ENCODE measurements around the gene TMEM245.

Gene TMEM245

DNA sequence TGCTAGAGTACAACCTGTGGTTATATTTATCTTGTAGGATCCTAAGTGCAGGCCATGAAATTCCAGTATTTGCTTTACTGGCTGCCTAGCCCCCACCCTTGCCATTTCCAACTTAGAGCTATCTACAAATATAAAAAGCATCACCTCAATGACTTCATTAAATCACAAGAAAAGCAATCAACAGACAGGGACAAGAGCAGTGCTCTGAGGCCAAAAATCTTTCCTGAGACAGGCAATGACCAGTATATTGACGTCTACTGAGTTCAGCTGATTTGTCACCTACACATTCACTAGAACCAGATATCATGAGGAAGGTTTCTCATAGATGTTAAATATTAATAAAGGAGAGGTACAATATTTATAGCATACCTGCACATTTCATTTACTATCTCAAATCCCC lies 68.0 kb downstream of the TMEM245 start:
- Histone ChIP-seq H4K20me1 (peaks cover 0 to 6% (median 0%) of the 10 kb centered on the region in 11 experiments; a peak in 3 of 22 replicates), H3K27me3 (no peaks in the 10 kb centered on the region), H3K9ac (no peak overlapping the region), H3K27ac (no peak overlapping the region), H3K9me3 (replicated peaks in 1 of 11) (no peaks in the 10 kb centered on the region), H3K4me1 (peaks cover 0 to 9% (median 0%) of the 10 kb centered on the region in 10 experiments; a peak in 1 of 20 replicates), H3K4me3 (no peak overlapping the region), H3K36me3 (peaks cover 89 to 100% (median 99%) of the 10 kb centered on the region in 11 experiments), H3K4me2 (no peak overlapping the region)
- TF ChIP-seq Cebpa-rat (IDR thresholded peaks at IDR 0.05), result no peak

DNA sequence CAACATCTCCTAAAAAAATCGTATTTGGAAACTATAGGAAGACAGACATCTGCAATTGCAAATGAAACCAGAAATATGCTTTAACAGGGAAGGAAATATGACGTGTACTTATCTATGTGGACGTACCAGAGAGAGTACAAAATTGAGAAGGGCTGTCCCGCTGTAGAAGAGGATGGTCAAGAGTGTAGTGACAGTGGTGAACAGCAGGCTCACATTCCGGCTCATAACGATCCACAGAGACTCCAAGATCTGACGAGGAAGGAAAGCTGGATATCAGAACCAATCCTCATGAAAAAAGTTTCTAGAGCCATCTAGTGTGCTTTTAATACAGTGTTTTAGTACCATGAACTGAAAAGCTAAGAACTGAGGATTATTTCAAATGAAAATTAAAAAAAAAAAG lies 69.3 kb downstream of the TMEM245 start:
- Histone ChIP-seq H3K36me3 (peaks cover 90 to 100% (median 99%) of the 10 kb centered on the region in 11 experiments), H3K4me1 (peaks cover 0 to 9% (median 0%) of the 10 kb centered on the region in 10 experiments; a peak in 1 of 20 replicates), H3K4me2 (no peak overlapping the region), H3K27me3 (no peaks in the 10 kb centered on the region), H3K4me3 (no peak overlapping the region), H3K9me3 (replicated peaks in 1 of 11) (no peaks in the 10 kb centered on the region), H4K20me1 (peaks cover 0 to 6% (median 0%) of the 10 kb centered on the region in 11 experiments; a peak in 3 of 22 replicates), H3K9ac (no peak overlapping the region), H3K27ac (no peak overlapping the region)
- TF ChIP-seq Cebpa-rat (IDR thresholded peaks at IDR 0.05), result no peak

DNA sequence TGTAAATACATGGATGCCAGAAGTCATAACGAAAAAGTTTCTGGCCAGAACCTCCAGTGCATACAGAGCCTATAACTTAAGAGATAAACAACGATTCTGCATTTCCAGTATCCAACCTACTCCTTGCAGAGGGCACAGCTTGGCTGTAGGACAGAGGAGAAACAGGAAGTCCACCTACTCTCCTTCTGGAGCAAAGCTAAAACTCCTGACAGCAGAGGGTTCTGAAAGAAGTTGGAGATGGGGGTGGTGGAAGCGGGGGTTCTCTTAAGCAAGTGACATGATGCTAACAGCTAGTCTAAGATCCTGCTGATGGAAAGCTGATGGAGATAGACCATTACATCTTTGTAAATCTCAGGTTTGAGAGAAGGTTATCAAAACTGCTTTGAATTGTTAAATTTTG lies 70.9 kb downstream of the TMEM245 start:
- no peak overlapping the region for H3K4me2 ChIP-seq
- H4K20me1 ChIP-seq, result peaks cover 0 to 6% (median 0%) of the 10 kb centered on the region in 11 experiments; a peak in 3 of 22 replicates
- H3K9me3 ChIP-seq (replicated peaks in 1 of 11), result peaks cover 0 to 1% (median 0%) of the 10 kb centered on the region in 11 experiments; a peak in 1 of 22 replicates
- no peak overlapping the region for H3K9ac ChIP-seq
- no peak overlapping the region for H3K27ac ChIP-seq
- H3K27me3 ChIP-seq, result no peaks in the 10 kb centered on the region
- H3K4me3 ChIP-seq, result no peak overlapping the region
- TF ChIP-seq Cebpa-rat (IDR thresholded peaks at IDR 0.05), result no peak
- peaks cover 0 to 9% (median 0%) of the 10 kb centered on the region in 10 experiments; a peak in 1 of 20 replicates for H3K4me1 ChIP-seq
- H3K36me3 ChIP-seq, result peaks cover 92 to 100% (median 99%) of the 10 kb centered on the region in 11 experiments

DNA sequence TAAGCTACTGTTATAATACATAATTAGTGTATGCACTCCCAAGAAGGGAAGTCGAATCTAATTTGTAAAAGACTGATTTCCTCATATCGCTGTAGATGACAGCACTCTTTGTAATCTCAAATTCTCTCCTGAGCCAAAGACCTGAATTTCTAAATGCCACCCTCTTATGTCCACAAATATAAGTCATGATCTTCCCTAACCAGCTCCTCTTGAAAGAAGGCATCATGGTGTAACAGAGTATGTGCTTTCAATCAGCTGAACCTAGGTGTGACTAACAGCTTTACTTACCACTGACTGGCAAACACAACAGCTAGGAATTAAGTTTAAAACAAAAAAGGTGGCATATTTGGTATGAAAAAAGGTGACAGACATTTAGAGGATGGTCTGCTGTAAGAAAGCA lies 72.5 kb downstream of the TMEM245 start:
- no peak overlapping the region for H3K4me2 ChIP-seq
- H3K27me3 ChIP-seq, result no peaks in the 10 kb centered on the region
- H3K36me3 ChIP-seq, result peaks cover 95 to 100% (median 100%) of the 10 kb centered on the region in 11 experiments
- peaks cover 0 to 11% (median 2%) of the 10 kb centered on the region in 11 experiments; a peak in 5 of 22 replicates for H3K9me3 ChIP-seq (replicated peaks in 1 of 11)
- no peak overlapping the region for H3K27ac ChIP-seq
- no peak for TF ChIP-seq Cebpa-rat (IDR thresholded peaks at IDR 0.05)
- H3K4me1 ChIP-seq, result peaks cover 0 to 5% (median 0%) of the 10 kb centered on the region in 10 experiments; a peak in 1 of 20 replicates
- H4K20me1 ChIP-seq, result peaks cover 0 to 6% (median 0%) of the 10 kb centered on the region in 11 experiments; a peak in 3 of 22 replicates
- H3K9ac ChIP-seq, result no peak overlapping the region
- no peak overlapping the region for H3K4me3 ChIP-seq

DNA sequence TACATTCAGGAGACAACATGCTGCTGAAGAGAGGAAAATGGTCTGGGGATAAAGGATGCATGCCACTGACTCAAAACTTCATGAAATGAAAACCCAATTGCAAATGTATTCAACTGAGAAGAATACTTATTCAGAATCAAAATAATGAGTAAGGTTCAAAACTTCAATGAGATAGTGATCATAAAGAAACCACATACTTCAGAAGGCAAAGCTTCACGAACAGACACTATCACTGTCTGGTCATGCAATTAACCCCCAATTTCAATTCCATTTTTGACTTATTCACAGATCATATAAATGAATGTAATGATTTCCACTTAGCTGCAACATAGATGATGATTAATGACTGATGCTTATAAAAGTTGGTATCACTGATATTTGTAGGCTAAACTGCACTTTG lies 73.4 kb downstream of the TMEM245 start:
- Histone ChIP-seq H3K4me2 (no peak overlapping the region), H3K27ac (no peak overlapping the region), H4K20me1 (peaks cover 0 to 6% (median 0%) of the 10 kb centered on the region in 11 experiments; a peak in 3 of 22 replicates), H3K9ac (no peak overlapping the region), H3K4me3 (no peak overlapping the region), H3K36me3 (peaks cover 93 to 100% (median 100%) of the 10 kb centered on the region in 11 experiments), H3K4me1 (peaks cover 0 to 4% (median 0%) of the 10 kb centered on the region in 10 experiments; a peak in 1 of 20 replicates), H3K9me3 (replicated peaks in 1 of 11) (peaks cover 0 to 11% (median 5%) of the 10 kb centered on the region in 11 experiments; a peak in 5 of 22 replicates), H3K27me3 (no peaks in the 10 kb centered on the region)
- TF ChIP-seq Cebpa-rat (IDR thresholded peaks at IDR 0.05), result no peak

DNA sequence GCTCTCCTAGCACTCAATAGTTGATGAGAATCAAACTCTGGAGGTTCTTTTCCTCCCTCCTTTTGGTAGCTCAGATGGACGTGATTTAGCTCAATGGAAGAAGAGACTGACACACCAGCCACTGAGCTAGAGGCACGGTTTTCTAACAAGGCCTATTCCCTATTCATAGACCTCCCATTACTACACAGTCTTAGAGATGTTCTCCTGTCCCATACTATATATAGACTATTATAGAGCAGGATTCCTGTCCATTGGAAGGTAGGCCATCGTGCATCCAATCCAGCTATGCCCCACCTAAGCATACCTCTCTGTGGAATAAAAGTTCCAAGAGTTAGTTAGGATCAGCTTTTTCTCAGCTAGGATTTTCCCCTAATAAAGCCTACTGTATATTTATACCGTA lies 76.2 kb downstream of the TMEM245 start:
- H3K4me1 ChIP-seq, result no peaks in the 10 kb centered on the region
- peaks cover 81 to 100% (median 95%) of the 10 kb centered on the region in 11 experiments for H3K36me3 ChIP-seq
- no peak for TF ChIP-seq Cebpa-rat (IDR thresholded peaks at IDR 0.05)
- no peak overlapping the region for H3K4me2 ChIP-seq
- H3K9ac ChIP-seq, result no peak overlapping the region
- no peak overlapping the region for H3K27ac ChIP-seq
- no peak overlapping the region for H3K4me3 ChIP-seq
- H3K27me3 ChIP-seq, result no peaks in the 10 kb centered on the region
- peaks cover 0 to 5% (median 0%) of the 10 kb centered on the region in 11 experiments; a peak in 3 of 22 replicates for H4K20me1 ChIP-seq
- H3K9me3 ChIP-seq (replicated peaks in 1 of 11), result peaks cover 0 to 13% (median 5%) of the 10 kb centered on the region in 11 experiments; a peak in 5 of 22 replicates

DNA sequence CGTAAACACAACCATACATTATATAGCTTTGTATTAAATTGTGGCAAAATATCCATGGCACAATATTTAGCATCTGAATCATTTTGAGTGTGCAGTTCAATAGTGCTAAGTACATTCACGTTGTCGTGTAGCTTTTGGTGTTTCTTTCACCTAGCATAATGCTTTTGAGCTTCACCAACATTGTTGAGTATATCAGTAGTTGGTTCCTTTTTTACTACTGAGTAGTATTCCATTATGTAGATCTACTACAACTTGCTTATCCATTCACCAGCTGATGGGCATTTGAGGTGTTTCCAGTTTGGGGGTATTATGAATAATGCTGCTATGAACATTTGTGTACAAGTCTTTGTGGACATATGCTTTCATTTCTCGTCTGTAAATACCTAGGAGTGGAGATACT lies 79.2 kb downstream of the TMEM245 start:
- H3K36me3 ChIP-seq, result peaks cover 77 to 100% (median 93%) of the 10 kb centered on the region in 11 experiments
- H4K20me1 ChIP-seq, result peaks cover 0 to 5% (median 0%) of the 10 kb centered on the region in 11 experiments; a peak in 1 of 22 replicates
- H3K27me3 ChIP-seq, result no peaks in the 10 kb centered on the region
- no peak overlapping the region for H3K4me2 ChIP-seq
- peaks cover 0 to 13% (median 5%) of the 10 kb centered on the region in 11 experiments; a peak in 5 of 22 replicates for H3K9me3 ChIP-seq (replicated peaks in 1 of 11)
- H3K4me1 ChIP-seq, result no peaks in the 10 kb centered on the region
- no peak overlapping the region for H3K4me3 ChIP-seq
- no peak for TF ChIP-seq Cebpa-rat (IDR thresholded peaks at IDR 0.05)
- H3K27ac ChIP-seq, result no peak overlapping the region
- no peak overlapping the region for H3K9ac ChIP-seq

DNA sequence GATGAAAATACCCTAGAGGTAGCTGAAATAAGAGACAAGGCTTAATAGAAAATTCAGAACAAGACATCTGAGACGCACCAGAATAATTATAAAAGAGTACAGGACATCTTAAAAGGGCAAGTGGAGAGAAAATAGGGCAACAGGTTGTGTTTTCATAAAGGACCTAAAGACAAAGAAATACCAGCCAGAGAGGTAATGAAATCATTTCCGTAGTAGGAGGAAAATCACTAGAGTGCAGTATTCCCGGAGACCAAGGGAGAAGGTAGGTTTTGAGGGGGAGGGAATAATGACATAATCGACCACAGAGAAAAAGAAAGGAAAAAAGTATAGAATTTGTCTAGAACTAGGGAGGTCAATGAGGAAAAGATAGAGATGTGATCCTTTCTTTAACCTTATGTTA lies 80.2 kb downstream of the TMEM245 start:
- Histone ChIP-seq H3K4me1 (no peaks in the 10 kb centered on the region), H3K36me3 (peaks cover 72 to 100% (median 93%) of the 10 kb centered on the region in 11 experiments), H4K20me1 (peaks cover 0 to 5% (median 0%) of the 10 kb centered on the region in 11 experiments; a peak in 1 of 22 replicates)

DNA sequence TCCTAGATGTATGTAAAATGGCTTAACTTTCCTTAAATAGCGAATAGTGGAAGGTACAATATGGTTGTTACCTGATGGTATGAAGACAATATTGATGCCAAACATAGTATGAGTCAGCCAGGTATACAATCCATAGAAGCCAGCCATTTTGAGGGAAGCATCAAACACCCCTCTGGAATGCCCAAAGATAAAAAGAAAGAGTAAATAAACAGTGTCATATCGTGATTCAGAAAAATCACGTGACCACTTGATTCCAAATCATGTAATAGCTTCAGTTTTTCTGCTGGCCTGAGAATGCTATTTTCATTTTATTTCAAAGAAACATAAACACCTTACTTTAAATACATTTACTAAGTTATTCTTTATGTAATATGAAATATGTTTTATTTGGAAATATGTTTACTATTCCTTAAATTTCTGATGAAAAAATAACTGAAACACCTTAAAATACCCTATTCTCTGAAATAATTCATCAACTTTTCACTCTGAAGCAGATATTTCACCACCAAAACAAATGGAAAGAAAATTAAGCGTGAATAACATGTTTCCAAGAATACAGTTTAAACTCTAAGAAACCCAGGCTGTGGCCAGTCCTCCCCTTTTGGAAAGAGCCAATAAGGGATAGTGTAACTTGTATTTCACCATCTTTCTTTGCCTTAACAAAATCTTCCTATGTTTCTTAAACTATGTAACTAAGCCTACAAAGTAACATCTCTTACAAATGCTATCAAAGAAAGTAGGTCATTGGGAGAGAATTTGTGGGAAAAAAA lies 81.6 kb downstream of the TMEM245 start:
- Histone ChIP-seq H3K4me3 (no peak overlapping the region), H3K9ac (no peak overlapping the region), H3K4me1 (no peaks in the 10 kb centered on the region), H3K9me3 (replicated peaks in 1 of 11) (peaks cover 0 to 13% (median 0%) of the 10 kb centered on the region in 11 experiments; a peak in 4 of 22 replicates), H3K4me2 (no peak overlapping the region), H3K27ac (no peak overlapping the region), H3K36me3 (peaks cover 72 to 100% (median 93%) of the 10 kb centered on the region in 11 experiments), H3K27me3 (no peaks in the 10 kb centered on the region), H4K20me1 (peaks cover 0 to 5% (median 0%) of the 10 kb centered on the region in 11 experiments; a peak in 1 of 22 replicates)
- no peak for TF ChIP-seq Cebpa-rat (IDR thresholded peaks at IDR 0.05)

More for the DNA sequence above, 80.2 kb downstream of the TMEM245 start:
- H3K27me3 ChIP-seq, result no peaks in the 10 kb centered on the region
- H3K4me2 ChIP-seq, result no peak overlapping the region
- no peak overlapping the region for H3K9ac ChIP-seq
- H3K4me3 ChIP-seq, result no peak overlapping the region
- peaks cover 0 to 13% (median 5%) of the 10 kb centered on the region in 11 experiments; a peak in 5 of 22 replicates for H3K9me3 ChIP-seq (replicated peaks in 1 of 11)
- H3K27ac ChIP-seq, result no peak overlapping the region
- no peak for TF ChIP-seq Cebpa-rat (IDR thresholded peaks at IDR 0.05)
